SHP77 treated with DMSO at 0.1 percent for 48 hours (cell line): ENCODE results near the gene BEND2.

Source experiments
- DNase-seq: peaks from one replicate; lab custom pipeline; 2025; lab: John Stamatoyannopoulos, UW

Gene BEND2

DNA sequence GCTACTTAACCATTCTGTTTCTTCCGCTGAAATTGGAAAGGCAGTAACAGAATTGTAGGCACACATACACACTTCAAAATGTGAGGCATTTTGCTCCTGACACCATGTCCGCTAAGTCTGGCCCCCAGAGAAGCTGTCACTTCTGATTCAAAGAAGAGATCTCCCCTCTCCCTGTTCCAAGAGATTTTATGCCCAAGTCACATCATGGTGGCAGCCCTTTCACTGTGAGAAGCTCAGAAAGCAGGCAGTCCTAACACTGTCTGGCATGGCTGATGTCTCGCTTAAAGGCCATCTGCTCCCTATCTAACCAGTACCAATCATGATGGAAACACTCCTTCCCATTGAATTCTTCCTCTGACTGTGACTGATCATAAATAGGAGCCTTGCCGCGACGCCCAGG, 83.9 kb downstream of the BEND2 start:
- DNase-seq: no peak

DNA sequence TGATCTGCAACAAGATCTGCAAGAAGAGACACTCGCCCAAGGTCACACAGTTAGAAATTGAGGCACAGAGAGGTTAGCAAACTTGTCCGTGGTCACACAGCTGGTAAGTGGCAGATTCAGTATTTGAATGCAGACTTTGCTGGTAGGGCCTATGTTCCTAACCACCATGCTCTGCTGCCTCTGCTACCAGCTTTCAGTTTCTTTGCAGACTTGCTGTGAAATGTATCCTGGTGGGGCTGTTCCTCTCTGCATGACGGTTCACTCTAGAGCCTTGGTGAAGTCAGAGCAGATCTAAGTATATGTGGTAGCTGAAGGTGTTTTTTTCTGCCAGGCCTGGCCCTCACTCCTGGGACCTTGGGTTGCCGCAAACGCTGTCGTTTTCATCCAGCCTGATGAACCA, 87.1 kb downstream of the BEND2 start:
- DNase-seq: no peak

DNA sequence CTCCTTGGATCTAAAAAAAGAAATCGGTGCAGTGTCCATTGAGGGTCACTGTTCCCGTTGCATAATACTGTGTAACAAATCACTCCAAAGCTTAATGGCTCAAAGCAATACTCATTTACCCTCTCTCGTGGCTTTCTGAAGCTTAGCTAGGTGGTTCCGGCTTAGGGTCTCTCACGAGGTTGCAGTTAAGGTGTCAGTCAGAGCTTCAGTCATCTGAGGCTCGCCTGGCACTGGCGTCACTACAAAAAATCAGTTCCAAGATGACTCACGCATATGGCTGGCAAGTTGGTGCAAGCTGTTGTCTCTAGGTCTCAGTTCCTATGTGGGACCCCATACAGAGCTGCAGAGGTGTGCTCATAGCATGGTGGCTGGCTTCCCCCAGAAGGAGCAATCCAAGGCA, 91.0 kb downstream of the BEND2 start:
- no peak for DNase-seq

DNA sequence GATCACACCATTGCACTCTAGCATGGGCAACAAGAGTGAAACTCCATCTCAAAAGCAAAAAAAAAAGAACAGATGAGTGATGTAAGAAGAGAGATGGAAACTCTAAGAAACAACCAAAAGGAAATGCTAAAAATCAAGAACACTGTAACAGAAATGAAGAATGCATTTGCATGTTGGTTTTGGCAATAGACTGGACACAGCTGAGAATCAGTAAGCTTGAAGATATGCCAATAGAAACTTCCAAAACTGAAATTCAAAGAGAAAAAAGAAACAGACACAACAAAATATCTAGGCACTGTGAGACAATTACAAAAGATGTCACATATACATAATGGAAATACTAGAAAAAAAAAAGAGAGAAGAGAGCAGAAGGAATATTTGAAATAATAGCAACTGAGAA, 93.7 kb downstream of the BEND2 start:
- no peak for DNase-seq

DNA sequence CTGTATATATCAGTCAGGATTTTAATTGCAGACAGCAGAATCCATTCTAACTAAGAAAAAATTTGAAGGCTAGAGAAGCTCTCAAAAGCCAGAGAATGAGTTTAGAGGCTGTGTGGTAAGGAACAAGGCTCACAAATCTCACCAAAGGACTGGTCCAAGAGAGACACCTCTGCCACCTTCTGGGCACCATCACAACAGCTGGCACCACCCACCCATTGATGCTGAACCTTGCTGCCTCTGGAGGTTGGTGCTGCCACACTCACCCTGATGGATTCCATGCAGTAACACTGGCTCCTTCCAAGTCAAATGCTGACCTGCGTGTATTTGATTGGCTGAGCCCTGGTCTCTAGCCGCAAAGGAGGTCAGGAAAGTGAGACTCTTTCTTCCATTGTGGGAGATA, 100.8 kb downstream of the BEND2 start:
- DNase-seq: peak; percentile 1
